ENCODE measurements around the gene SLC9B2.

GRCh38 chr4:103108542-103108941 is 32.0 kb upstream of the SLC9B2 start:
- no peak for TF ChIP-seq CTCF (conservative IDR thresholded peaks at IDR 0.05)
- no peak for TF ChIP-seq EZH2 (IDR thresholded peaks at IDR 0.05; ENCODE audit: low read depth)

Data from PC-9 (cell line).